Activated CD4-positive, CD25-positive, alpha-beta regulatory T cell treated with anti-CD3 and anti-CD28 coated beads, Interleukin-2, amount 50 U/mL, for 72 hours (primary cell): ENCODE data around the gene LSM5.

Experiments
- DNase-seq: peaks from one replicate; pipeline ENCODE4 v3.0.0; 2021

LSM5 gene

DNA sequence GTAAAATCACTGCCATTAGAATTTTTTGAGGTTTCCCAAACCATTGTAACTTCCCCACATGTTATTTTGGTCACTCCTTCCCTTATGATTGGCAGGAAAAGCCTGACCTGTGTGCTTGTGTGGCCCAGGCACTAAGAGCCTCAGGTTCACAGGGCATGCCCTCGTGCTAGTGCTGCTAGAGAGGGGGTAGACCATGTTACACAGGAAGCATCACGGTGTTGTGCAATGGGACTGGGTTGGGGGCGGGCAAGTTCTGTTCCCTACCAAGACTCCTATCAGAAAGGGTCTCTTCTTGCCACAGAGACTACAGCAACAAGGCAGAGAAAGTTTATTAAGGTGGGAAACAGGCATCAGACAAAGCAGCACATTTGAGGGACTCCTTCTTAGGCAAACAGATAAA lies 32.2 kb downstream of the LSM5 start:
- no peak for DNase-seq

- DNase-seq = no peak
Measured at GRCh38 chr7:32453341-32454011, 36.7 kb downstream of the LSM5 start.

DNA sequence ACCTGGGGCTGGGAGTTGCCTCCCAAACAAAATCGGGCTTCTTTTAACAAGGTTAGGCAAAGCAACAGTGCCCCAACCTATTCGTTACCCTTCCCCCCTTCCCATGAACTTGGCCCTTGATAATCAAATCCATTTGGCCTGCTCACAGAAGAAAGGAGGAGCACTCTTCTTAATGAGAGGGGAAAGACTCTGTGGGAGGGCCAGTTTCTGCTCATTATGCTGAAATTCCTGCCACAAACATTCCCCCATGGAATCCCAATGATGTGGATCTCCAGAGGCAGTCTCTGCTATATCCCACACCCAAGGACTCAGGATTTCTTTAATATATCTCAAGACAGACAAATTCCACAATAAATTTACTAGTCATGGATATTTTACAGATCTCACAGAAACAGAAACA lies 43.0 kb downstream of the LSM5 start:
- DNase-seq = no peak

GRCh38 chr7:32436146-32436928 lies 53.8 kb downstream of the LSM5 start:
- no peak for DNase-seq
